A549 (cell line): ENCODE measurements around the gene CEP112. TPM values are rescaled to one million over a fixed set of nuclear protein-coding genes. Genes with fewer than 3 reads are reported as not detected.

ENCODE experiments used
- ATAC-seq, 2 experiments: fragments of 200-7000 bp in 1 of 2; fragments of >200 bp in 1 of 2; cut with Nextera tagmentation in 1 of 2; cut with Tn5 transposase in 1 of 2; 3 replicates each; pipeline versions ENCODE4 v1.8.0 to v1.9.1; 2018 to 2020; ENCODE audit warnings: mild to moderate bottlenecking in 1 of 2, moderate library complexity in 1 of 2
- CTCF ChIA-PET: fragments of 300-600 bp; sonication (Branson Sonifier 250); formaldehyde crosslinking; extraction: SDS; loops from one replicate; lab custom pipeline; 2021; ENCODE audit warnings: antibody characterized with exemption, inconsistent platforms; lab: Yijun Ruan, JAX
- POLR2A ChIA-PET: fragments of 350-600 bp; formaldehyde crosslinking; extraction: SDS; loops from one replicate; lab custom pipeline; 2021; ENCODE audit warnings: antibody characterized with exemption, inconsistent platforms; lab: Yijun Ruan, JAX
- DNase-seq, 2 experiments: peaks; one replicate each; pipeline versions ENCODE4 v3.0.0 to v3.0.0-alpha.2; 2011 to 2016; ENCODE audit warnings: low read depth in 1 of 2, low spot score in 1 of 2
- FAIRE-seq: peaks from 2 replicates; lab custom pipeline; 2011; peaks lifted over from hg19 to GRCh38; lab: Jason Lieb, UNC
- H3K27ac ChIP-seq, 2 experiments: fragments of >200 bp; sonication (Bioruptor Twin); formaldehyde crosslinking; 3 replicates each; pipeline ENCODE4 v1.5.1; 2016 to 2017
- H3K4me1 ChIP-seq: fragments of >200 bp; sonication (Bioruptor Twin); formaldehyde crosslinking; 3 replicates; pipeline ENCODE4 v1.6.1; 2016
- H3K4me2 ChIP-seq: fragments of >200 bp; sonication (Bioruptor Twin); formaldehyde crosslinking; 3 replicates; pipeline ENCODE4 v1.6.1; 2016
- H3K4me3 ChIP-seq: fragments of >200 bp; sonication (Bioruptor Twin); formaldehyde crosslinking; 3 replicates; pipeline ENCODE4 v1.5.1; 2016
- H3K9me3 ChIP-seq: fragments of >200 bp; sonication (Bioruptor Twin); formaldehyde crosslinking; 3 replicates; pipeline ENCODE4 v1.6.1; 2016
- CBX2 ChIP-seq: fragments of 200-600 bp; sonication (generic); IDR thresholded peaks from 2 replicates; pipeline ENCODE4 v1.6.1; 2016; ENCODE audit warnings: low read depth, mild to moderate bottlenecking, borderline replicate concordance
- CEBPB ChIP-seq, 2 experiments: fragments of >200 bp in 1 of 2; sonication (Bioruptor Twin) in 1 of 2; formaldehyde crosslinking in 1 of 2; IDR thresholded peaks; 2 replicates each; pipeline ENCODE4 v1.6.1; 2012 to 2016
- ESRRA ChIP-seq: fragments of 150-350 bp; IDR thresholded peaks from 2 replicates; pipeline ENCODE4 v1.6.1; 2014; ENCODE audit warnings: mild to moderate bottlenecking, low read length, borderline replicate concordance
- FOSB ChIP-seq: fragments of 250-450 bp; sonication (Bioruptor Pico); IDR thresholded peaks from 2 replicates; pipeline ENCODE4 v1.5.0; 2020; ENCODE audit warnings: mild to moderate bottlenecking, moderate library complexity
- FOSL2 ChIP-seq, 2 experiments: fragments of 450-650 bp in 1 of 2; fragments of >200 bp in 1 of 2; sonication (Bioruptor Twin) in 1 of 2; formaldehyde crosslinking; IDR thresholded peaks; 2 replicates each; pipeline versions ENCODE4 v1.5.0 to v1.6.1; 2016 to 2020; ENCODE audit warnings: mild to moderate bottlenecking in 1 of 2, moderate library complexity in 1 of 2
- GATA3 ChIP-seq: IDR thresholded peaks from 2 replicates; pipeline ENCODE4 v1.6.1; 2012; ENCODE audit warnings: borderline replicate concordance
- JUN ChIP-seq, 2 experiments: fragments of >200 bp; sonication (Bioruptor Twin); formaldehyde crosslinking; IDR thresholded peaks; 2 replicates in 1 of 2; 3 replicates in 1 of 2; pipeline ENCODE4 v1.6.1; 2016 to 2017
- KDM1A ChIP-seq: fragments of 200-600 bp; sonication (generic); IDR thresholded peaks from 2 replicates; pipeline ENCODE4 v1.6.1; 2016; ENCODE audit warnings: low read depth, mild to moderate bottlenecking
- KDM5A ChIP-seq: fragments of 200-600 bp; sonication (generic); IDR thresholded peaks from 2 replicates; pipeline ENCODE4 v1.6.1; 2016; ENCODE audit warnings: antibody characterized with exemption, mild to moderate bottlenecking
- NPAS2 ChIP-seq: fragments of 250-450 bp; sonication (Bioruptor Pico); IDR thresholded peaks from 2 replicates; pipeline ENCODE4 v1.8.0; 2022; ENCODE audit warnings: mild to moderate bottlenecking, moderate library complexity, borderline replicate concordance
- POLR2AphosphoS2 ChIP-seq: conservative IDR thresholded peaks from 2 replicates; pipeline ENCODE4 v1.6.1; 2012; ENCODE audit warnings: low read length, improper control_type of control experiment, inconsistent platforms
- RAD21 ChIP-seq, 2 experiments: fragments of >200 bp in 1 of 2; sonication (Bioruptor Twin) in 1 of 2; formaldehyde crosslinking in 1 of 2; IDR thresholded peaks in 1 of 2; conservative IDR thresholded peaks in 1 of 2; 2 replicates in 1 of 2; 3 replicates in 1 of 2; pipeline ENCODE4 v1.6.1; 2012 to 2018; ENCODE audit warnings: inconsistent platforms in 1 of 2
- WGBS: methylation state at CpG from one replicate; pipeline ENCODE4 v1.1.6; 2017; ENCODE audit errors: missing lambda C conversion rate; 5-methylcytosine and 5-hydroxymethylcytosine counted together
- polyA plus RNA-seq, 4 experiments: library from polyadenylated mRNA; depleted of rRNA in 3 of 4; stranded (reverse); fragments of >200 nt; fragmentation: RNase III in 1 of 4; extraction: RNeasy Plus Mini Kit Qiagen cat#74134 plus additional on column Dnase treatment in 1 of 4; gene quantifications; 2 replicates in 3 of 4; 3 replicates in 1 of 4; pipeline ENCODE4 v1.2.3, GENCODE V29; 2011 to 2017
- TF ChIP-seq, protein P1 (sequence below): fragments of 250-450 bp; sonication (Bioruptor Pico); IDR thresholded peaks from 2 replicates; pipeline ENCODE4 v1.5.0; 2020; ENCODE audit warnings: low read depth, mild to moderate bottlenecking, moderate library complexity
- TF ChIP-seq, protein P2 (sequence below): fragments of 450-650 bp; IDR thresholded peaks from 2 replicates; pipeline ENCODE4 v1.6.1; 2014; ENCODE audit warnings: antibody characterized with exemption
- TF ChIP-seq, protein P3 (sequence below): IDR thresholded peaks from 2 replicates; pipeline ENCODE4 v1.6.1; 2012

CEP112 gene
- polyA plus RNA-seq, 2 of the 4 experiments (the other 2 are of a cell fraction) = 9.6 to 15.2 TPM

DNA sequence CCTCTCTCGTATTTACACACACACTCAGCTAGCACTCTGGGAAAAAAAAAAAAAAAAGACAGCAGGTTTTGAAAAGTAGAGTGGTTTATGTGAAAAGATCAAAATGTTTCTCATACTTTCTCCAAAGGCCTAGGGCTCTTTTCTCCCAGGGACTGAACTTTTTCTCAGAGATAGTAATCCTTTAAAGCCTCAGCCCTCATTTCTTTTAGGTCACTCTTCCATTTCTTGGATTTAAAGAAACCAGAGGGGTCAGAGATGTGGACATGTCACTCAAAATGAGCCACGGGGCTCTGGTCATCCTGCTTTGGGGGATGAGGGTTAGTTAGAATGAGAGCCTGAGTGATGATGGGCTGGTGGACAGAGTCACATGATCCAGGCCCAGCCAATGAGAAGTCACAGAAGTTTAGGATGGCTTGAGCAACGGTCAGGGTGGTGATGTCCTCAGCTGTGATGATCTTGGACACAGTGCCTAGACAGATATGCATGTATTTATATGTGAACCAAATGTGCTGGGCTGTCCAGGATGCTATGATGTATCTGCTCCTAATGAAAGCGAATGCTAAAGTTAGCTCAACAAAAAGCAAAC is 596.8 kb downstream of the CEP112 start:
- no peak for FAIRE-seq

DNA sequence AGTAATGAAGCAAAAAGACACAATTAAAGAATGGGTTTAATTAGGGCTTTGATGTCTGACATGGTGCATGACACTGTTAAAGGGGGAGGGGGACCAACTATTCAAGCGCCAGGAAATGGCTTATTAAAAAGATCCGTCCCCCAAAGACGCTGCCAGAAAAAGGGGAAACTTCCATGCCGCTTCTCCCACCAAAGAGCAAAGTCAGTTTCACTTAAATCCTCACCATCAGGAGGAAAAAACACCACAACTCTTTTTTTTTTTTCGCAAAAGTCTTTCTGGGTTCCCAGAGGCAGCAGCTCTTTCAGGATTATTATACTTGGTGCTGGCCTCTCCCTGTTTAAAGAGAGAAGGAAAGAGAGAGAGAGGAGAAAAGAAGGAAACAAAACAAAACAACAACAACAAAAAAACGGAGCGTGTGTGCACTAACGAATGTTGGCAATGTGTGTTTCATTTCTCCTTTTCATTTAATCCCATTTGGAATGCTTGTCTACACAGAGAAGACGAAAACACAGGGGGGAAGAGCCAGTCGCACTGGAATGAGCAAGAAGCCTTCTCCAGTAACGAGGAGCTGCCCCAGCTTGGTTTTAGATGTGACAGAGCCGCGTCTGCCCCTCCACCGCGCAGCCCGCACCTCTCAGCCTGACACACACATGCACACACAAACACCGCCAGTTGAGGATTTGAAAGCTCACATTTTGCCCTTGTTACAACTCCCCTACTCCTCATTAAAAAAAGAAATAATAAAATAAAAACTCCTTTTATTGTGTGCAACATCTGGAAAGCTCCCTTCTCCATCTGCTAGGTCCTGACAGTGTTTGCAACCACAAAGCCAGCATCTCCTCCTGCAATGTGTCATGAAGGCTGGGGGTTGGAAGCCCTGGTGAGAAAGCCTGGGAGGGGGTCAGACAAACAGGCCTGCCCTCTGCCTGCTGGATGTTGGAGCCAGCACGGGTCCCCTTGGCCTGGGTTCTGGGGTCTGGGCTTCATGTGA is 597.8 kb downstream of the CEP112 start:
- H3K27ac ChIP-seq = no peak overlapping the region
- no peaks in the 10 kb centered on the region for H3K4me1 ChIP-seq
- ChIA-PET CTCF (interaction anchor here (0.9 kb wide), 1 partner anchor 200 kb away, joined by 3 read pairs; no protein-coding TSS in a partner anchor), POLR2A (no interaction called here)
- WGBS = 83% methylated on average over 18 of the region's 18 CpGs
- ATAC-seq (peak; percentile 23 to 34; a peak in 2 of 6 replicates), FAIRE-seq (no peak), DNase-seq (no peak)
- no peaks in the 10 kb centered on the region for H3K9me3 ChIP-seq
- TF ChIP-seq, protein P1, sequence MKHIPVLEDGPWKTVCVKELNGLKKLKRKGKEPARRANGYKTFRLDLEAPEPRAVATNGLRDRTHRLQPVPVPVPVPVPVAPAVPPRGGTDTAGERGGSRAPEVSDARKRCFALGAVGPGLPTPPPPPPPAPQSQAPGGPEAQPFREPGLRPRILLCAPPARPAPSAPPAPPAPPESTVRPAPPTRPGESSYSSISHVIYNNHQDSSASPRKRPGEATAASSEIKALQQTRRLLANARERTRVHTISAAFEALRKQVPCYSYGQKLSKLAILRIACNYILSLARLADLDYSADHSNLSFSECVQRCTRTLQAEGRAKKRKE (CRISPR knock-in tag) = no peak
- TF ChIP-seq, protein P2, sequence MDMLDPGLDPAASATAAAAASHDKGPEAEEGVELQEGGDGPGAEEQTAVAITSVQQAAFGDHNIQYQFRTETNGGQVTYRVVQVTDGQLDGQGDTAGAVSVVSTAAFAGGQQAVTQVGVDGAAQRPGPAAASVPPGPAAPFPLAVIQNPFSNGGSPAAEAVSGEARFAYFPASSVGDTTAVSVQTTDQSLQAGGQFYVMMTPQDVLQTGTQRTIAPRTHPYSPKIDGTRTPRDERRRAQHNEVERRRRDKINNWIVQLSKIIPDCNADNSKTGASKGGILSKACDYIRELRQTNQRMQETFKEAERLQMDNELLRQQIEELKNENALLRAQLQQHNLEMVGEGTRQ = no peak
- TF ChIP-seq CEBPB (IDR thresholded peaks at IDR 0.05) = no peak
- no peak for TF ChIP-seq FOSB (CRISPR knock-in tag)
- TF ChIP-seq NPAS2 (CRISPR knock-in tag) = no peak
- TF ChIP-seq KDM5A = no peak
- no peak for TF ChIP-seq ESRRA
- no peak for TF ChIP-seq RAD21 (conservative IDR thresholded peaks at IDR 0.05 in 1 of 2, IDR thresholded peaks at IDR 0.05 in 1 of 2)
- no peak for TF ChIP-seq GATA3
- TF ChIP-seq KDM1A = no peak
- TF ChIP-seq JUN (IDR thresholded peaks at IDR 0.05) = no peak
- TF ChIP-seq, protein P3, sequence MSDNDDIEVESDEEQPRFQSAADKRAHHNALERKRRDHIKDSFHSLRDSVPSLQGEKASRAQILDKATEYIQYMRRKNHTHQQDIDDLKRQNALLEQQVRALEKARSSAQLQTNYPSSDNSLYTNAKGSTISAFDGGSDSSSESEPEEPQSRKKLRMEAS = no peak
- no peak for TF ChIP-seq FOSL2 (IDR thresholded peaks at IDR 0.05)
- TF ChIP-seq FOSL2 (CRISPR knock-in tag; IDR thresholded peaks at IDR 0.05) = no peak
- no peak for TF ChIP-seq CBX2
- H3K4me3 ChIP-seq = no peak overlapping the region
- no peak overlapping the region for H3K4me2 ChIP-seq

More for the DNA sequence above, 596.8 kb downstream of the CEP112 start:
- DNase-seq (peak; percentile 27 to 38), ATAC-seq (peak; percentile 26 to 72; a peak in 4 of 6 replicates)
- ChIA-PET CTCF (interaction anchor here (1.0 kb wide), 1 partner anchor 39 kb away, joined by 3 read pairs; no protein-coding TSS in a partner anchor), POLR2A (no interaction called here)
- Histone ChIP-seq H3K4me2 (no peak overlapping the region), H3K27ac (no peak overlapping the region), H3K9me3 (no peaks in the 10 kb centered on the region), H3K4me3 (no peak overlapping the region), H3K4me1 (no peaks in the 10 kb centered on the region)
- TF ChIP-seq, protein P2 = peak; percentile 53
- no peak for TF ChIP-seq KDM1A
- TF ChIP-seq POLR2AphosphoS2 = no peak
- 54% methylated on average over 4 of the region's 4 CpGs for WGBS
